Body of pancreas (tissue), 4 donors: ENCODE results near the gene ZRANB1. TPM values are rescaled to one million over a fixed set of nuclear protein-coding genes. Genes with fewer than 3 reads are reported as not detected.

Experiments used
- ATAC-seq: fragments of 150-250 bp; one replicate; pipeline ENCODE4 v1.9.1; 2016
- DNase-seq, 4 donors: peaks; one replicate each; pipeline ENCODE4 v3.0.0-alpha.2; 2019
- H3K27ac ChIP-seq, 4 donors: fragments of 200-600 bp; sonication (generic); 1 replicate in 3 of 4; 2 replicates in 1 of 4; pipeline versions ENCODE4 v1.5.1 to v1.6.1; 2016 to 2019; ENCODE audit warnings: mild to moderate bottlenecking in 1 of 4, mixed read lengths in 1 of 4, moderate library complexity in 1 of 4
- H3K27me3 ChIP-seq, 2 donors: fragments of 200-600 bp; sonication (generic); one replicate each; pipeline ENCODE4 v1.6.0; 2016; ENCODE audit warnings: mild to moderate bottlenecking in 1 of 2
- H3K36me3 ChIP-seq, 2 donors: fragments of 200-600 bp; sonication (generic); replicated peaks in 1 of 2; 2 replicates each; pipeline ENCODE4 v1.5.1; 2016; ENCODE audit warnings: low read depth in 2 of 2; ENCODE audit not compliant: insufficient read depth in 1 of 2
- H3K4me1 ChIP-seq: fragments of 200-600 bp; sonication (generic); one replicate; pipeline ENCODE4 v1.6.0; 2016
- H3K4me3 ChIP-seq, 2 donors: fragments of 200-600 bp; sonication (generic); 1 replicate in 1 of 2; 2 replicates in 1 of 2; pipeline ENCODE4 v1.5.1; 2016 to 2019
- H3K9me3 ChIP-seq, 3 donors: fragments of 200-600 bp; sonication (generic); 1 replicate in 2 of 3; 2 replicates in 1 of 3; pipeline ENCODE4 v1.5.1; 2016
- CTCF ChIP-seq, 7 experiments: fragments of 450-650 bp in 4 of 7; fragments of 200-600 bp in 3 of 7; sonication (generic) in 3 of 7; IDR thresholded peaks; one replicate each; pipeline ENCODE4 v1.5.1; 2016 to 2019; ENCODE audit warnings: antibody characterized with exemption in 7 of 7
- POLR2A ChIP-seq, 3 donors: fragments of 450-650 bp; IDR thresholded peaks; one replicate each; pipeline ENCODE4 v1.6.1; 2016; ENCODE audit warnings: antibody characterized with exemption in 3 of 3, mild to moderate bottlenecking in 2 of 3
- WGBS, 2 donors: methylation state at CpG; one replicate each; pipeline ENCODE4 v1.1.5; 2017; 5-methylcytosine and 5-hydroxymethylcytosine counted together
- intact Hi-C: fragments of 100-400 bp; cut with DNase I; formaldehyde crosslinking; loops from one replicate; pipeline ENCODE4 v1.15.1; 2023
- total RNA-seq, 2 donors: library from RNA; depleted of rRNA; stranded (reverse); fragments of >200 nt; gene quantifications; one replicate each; pipeline ENCODE4 v1.1.0, GENCODE V29; 2016

ZRANB1 gene
- total RNA-seq, 2 donors from 2014 or later, result 12.2 to 21.1 TPM

- H3K27me3 ChIP-seq, result no peaks in the 10 kb centered on the region
These were observed 25.8 kb upstream of the ZRANB1 start for GRCh38 chr10:124916098-124916584.

GRCh38 chr10:124916585-124917427 is 25.1 kb upstream of the ZRANB1 start:
- no peaks in the 10 kb centered on the region for H3K36me3 ChIP-seq
- WGBS, 2 donors, result 0 to 1% methylated on average over 11 to 74 of the region's 126 CpGs
- intact Hi-C loops, result no loop called here
- TF ChIP-seq CTCF (IDR thresholded peaks at IDR 0.05) (no peak), POLR2A (IDR thresholded peaks at IDR 0.05) (peak; percentile 91 to 93 (median 93))
- H3K9me3 ChIP-seq, result no peaks in the 10 kb centered on the region
- peak; percentile 98 to 99 (median 98) for DNase-seq
- H3K27ac ChIP-seq, result peak overlapping the region; percentile 95 to 98 (median 98)
- peak overlapping the region; percentile 55 to 85 for H3K4me3 ChIP-seq
- no peaks in the 10 kb centered on the region for H3K27me3 ChIP-seq
- peak; percentile 98 for ATAC-seq
- H3K4me1 ChIP-seq, result peaks cover 32% of the 10 kb centered on the region

More at GRCh38 chr10:124916098-124916584, 25.8 kb upstream of the ZRANB1 start:
- peak; percentile 1 for ATAC-seq
- WGBS, 2 donors, result 1 to 4% methylated on average over 12 to 13 of the region's 13 CpGs
- DNase-seq, result peak in 1 of 4 donors; percentile 7
- Histone ChIP-seq H3K9me3 (no peaks in the 10 kb centered on the region), H3K4me3 (peak overlapping the region; percentile 23 to 25), H3K27ac (peak overlapping the region; percentile 95 to 98 (median 98)), H3K4me1 (peaks cover 32% of the 10 kb centered on the region), H3K36me3 (no peaks in the 10 kb centered on the region)
- TF ChIP-seq CTCF (IDR thresholded peaks at IDR 0.05) (no peak), POLR2A (IDR thresholded peaks at IDR 0.05) (no peak)
- intact Hi-C loops, result no loop called here

- peak overlapping the region; percentile 95 to 98 (median 98) for H3K27ac ChIP-seq
- intact Hi-C loops, result no loop called here
- H3K36me3 ChIP-seq, result no peaks in the 10 kb centered on the region
- peak overlapping the region; percentile 55 to 85 for H3K4me3 ChIP-seq
- H3K9me3 ChIP-seq, result no peaks in the 10 kb centered on the region
- H3K27me3 ChIP-seq, result no peaks in the 10 kb centered on the region
- TF ChIP-seq POLR2A (IDR thresholded peaks at IDR 0.05) (peak in 2 of 3 donors; percentile 47 to 58), CTCF (IDR thresholded peaks at IDR 0.05) (no peak)
- DNase-seq, result peak; percentile 50 to 63 (median 52)
- 0 to 2% methylated on average over 22 to 46 of the region's 46 CpGs for WGBS, 2 donors
- peaks cover 32% of the 10 kb centered on the region for H3K4me1 ChIP-seq
- ATAC-seq, result peak; percentile 39
These were observed 24.3 kb upstream of the ZRANB1 start for GRCh38 chr10:124917428-124918190.

- TF ChIP-seq CTCF (IDR thresholded peaks at IDR 0.05), result no peak
- TF ChIP-seq POLR2A (IDR thresholded peaks at IDR 0.05), result no peak
- Histone ChIP-seq H3K9me3 (no peaks in the 10 kb centered on the region), H3K4me3 (peak overlapping the region; percentile 55 to 85), H3K36me3 (no peaks in the 10 kb centered on the region), H3K27me3 (no peaks in the 10 kb centered on the region), H3K27ac (peak overlapping the region; percentile 95 to 98 (median 98)), H3K4me1 (peaks cover 32% of the 10 kb centered on the region)
- ATAC-seq, result no peak
- peak in 2 of 4 donors; percentile 21 to 22 for DNase-seq
- 22 to 30% methylated on average over 15 of the region's 15 CpGs for WGBS, 2 donors
- intact Hi-C loops, result no loop called here
These were observed 23.6 kb upstream of the ZRANB1 start for GRCh38 chr10:124918191-124918830.
